Keratinocyte (primary cell): Measurements from ENCODE around the gene WNT6. TPM values are rescaled to one million over a fixed set of nuclear protein-coding genes. Genes with fewer than 3 reads are reported as not detected.

ENCODE experiments used
- DNase-seq: peaks from one replicate; pipeline ENCODE4 v3.0.0-alpha.2; 2011; ENCODE audit warnings: low read depth, missing footprints, low spot score
- FAIRE-seq: peaks from 2 replicates; lab custom pipeline; 2011; peaks lifted over from hg19 to GRCh38; lab: Jason Lieb, UNC
- H2AFZ ChIP-seq: 2 replicates; pipeline ENCODE4 v1.6.0; 2012; ENCODE audit warnings: low read length, control low read depth, inconsistent platforms; ENCODE audit not compliant: control insufficient read depth
- H3K27ac ChIP-seq: 2 replicates; pipeline ENCODE4 v1.5.1; 2011; ENCODE audit warnings: low read length; ENCODE audit not compliant: control insufficient read depth, insufficient read depth
- H3K27me3 ChIP-seq: 3 replicates; pipeline ENCODE4 v1.6.0; 2011; ENCODE audit warnings: low read length; ENCODE audit not compliant: control insufficient read depth, insufficient read depth; ENCODE audit errors: extremely low read depth
- H3K36me3 ChIP-seq, 2 experiments: 2 replicates in 1 of 2; 3 replicates in 1 of 2; pipeline ENCODE4 v1.5.1; 2011; ENCODE audit warnings: low read length in 2 of 2, mild to moderate bottlenecking in 1 of 2; ENCODE audit not compliant: control insufficient read depth in 2 of 2, insufficient read depth in 2 of 2; ENCODE audit errors: extremely low read depth in 1 of 2
- H3K4me1 ChIP-seq: 3 replicates; pipeline ENCODE4 v1.5.1; 2011; ENCODE audit warnings: low read length; ENCODE audit not compliant: control insufficient read depth, insufficient read depth; ENCODE audit errors: extremely low read depth
- H3K4me2 ChIP-seq: 3 replicates; pipeline ENCODE4 v1.6.0; 2011; ENCODE audit warnings: low read depth, low read length; ENCODE audit not compliant: control insufficient read depth, insufficient read depth; ENCODE audit errors: extremely low read depth
- H3K4me3 ChIP-seq, 3 experiments: fragments of 200-600 bp in 1 of 3; sonication (generic) in 1 of 3; 2 replicates in 2 of 3; 3 replicates in 1 of 3; pipeline ENCODE4 v1.5.1; 2011 to 2016; ENCODE audit warnings: low read length in 3 of 3, mild to moderate bottlenecking in 3 of 3, control low read depth in 2 of 3, inconsistent platforms in 1 of 3, low read depth in 1 of 3, mixed read lengths in 1 of 3, mixed run types in 1 of 3, moderate library complexity in 1 of 3; ENCODE audit not compliant: control insufficient read depth in 2 of 3, insufficient read depth in 2 of 3; ENCODE audit errors: extremely low read depth in 1 of 3
- H3K79me2 ChIP-seq: 2 replicates; pipeline ENCODE4 v1.6.0; 2012; ENCODE audit warnings: low read length; ENCODE audit not compliant: control insufficient read depth, insufficient read depth
- H3K9ac ChIP-seq: 3 replicates; pipeline ENCODE4 v1.6.0; 2011; ENCODE audit warnings: low read length; ENCODE audit not compliant: control insufficient read depth, insufficient read depth; ENCODE audit errors: extremely low read depth
- H3K9me1 ChIP-seq: 3 replicates; pipeline ENCODE4 v1.6.0; 2011; ENCODE audit warnings: low read length; ENCODE audit not compliant: control insufficient read depth, insufficient read depth; ENCODE audit errors: extremely low read depth
- H3K9me3 ChIP-seq: 2 replicates; pipeline ENCODE4 v1.5.1; 2012; ENCODE audit warnings: low read depth, low read length; ENCODE audit not compliant: control insufficient read depth
- H4K20me1 ChIP-seq: 3 replicates; pipeline ENCODE4 v1.6.0; 2011; ENCODE audit warnings: low read length; ENCODE audit not compliant: control insufficient read depth, insufficient read depth; ENCODE audit errors: extremely low read depth
- CTCF ChIP-seq, 3 experiments: IDR thresholded peaks in 1 of 3; conservative IDR thresholded peaks in 1 of 3; optimal IDR thresholded peaks in 1 of 3; 2 replicates in 2 of 3; 3 replicates in 1 of 3; pipeline versions ENCODE3 to v1.5.1; 2011; ENCODE audit warnings: low read length in 3 of 3, mild to moderate bottlenecking in 3 of 3, moderate library complexity in 2 of 3, control low read depth in 1 of 3, inconsistent platforms in 1 of 3; ENCODE audit not compliant: insufficient read depth in 2 of 3; ENCODE audit errors: extremely low read depth in 1 of 3
- EZH2 ChIP-seq: IDR thresholded peaks from one replicate; pipeline ENCODE4 v1.6.1; 2012; ENCODE audit warnings: inconsistent platforms, mild to moderate bottlenecking, low read length, moderate library complexity
- dilution Hi-C: fragments of 300-500 bp; cut with MboI; formaldehyde crosslinking; loops from one replicate; pipeline ENCODE4 v1.7.0; 2020; ENCODE audit warnings: low sequenced_read_pairs; ENCODE audit not compliant: extremely low pct_ligation_motif_present
- polyA plus RNA-seq, 5 experiments: library from polyadenylated mRNA; depleted of rRNA in 3 of 5; stranded (reverse) in 3 of 5; stranded (forward) in 1 of 5; unstranded in 1 of 5; fragments of >200 nt; gene quantifications; 1 replicate in 1 of 5; 2 replicates in 3 of 5; 3 replicates in 1 of 5; pipeline versions ENCODE4 v1.2.1 to v1.2.3, GENCODE V29; 2011 to 2012; ENCODE audit warnings: missing spikeins in 2 of 5, low read depth in 1 of 5, low replicate concordance in 1 of 5

Gene WNT6
- polyA plus RNA-seq, 1 donor (not counting 4 experiments of a cell fraction or from before 2014, with no cell fraction given): not detected

DNA sequence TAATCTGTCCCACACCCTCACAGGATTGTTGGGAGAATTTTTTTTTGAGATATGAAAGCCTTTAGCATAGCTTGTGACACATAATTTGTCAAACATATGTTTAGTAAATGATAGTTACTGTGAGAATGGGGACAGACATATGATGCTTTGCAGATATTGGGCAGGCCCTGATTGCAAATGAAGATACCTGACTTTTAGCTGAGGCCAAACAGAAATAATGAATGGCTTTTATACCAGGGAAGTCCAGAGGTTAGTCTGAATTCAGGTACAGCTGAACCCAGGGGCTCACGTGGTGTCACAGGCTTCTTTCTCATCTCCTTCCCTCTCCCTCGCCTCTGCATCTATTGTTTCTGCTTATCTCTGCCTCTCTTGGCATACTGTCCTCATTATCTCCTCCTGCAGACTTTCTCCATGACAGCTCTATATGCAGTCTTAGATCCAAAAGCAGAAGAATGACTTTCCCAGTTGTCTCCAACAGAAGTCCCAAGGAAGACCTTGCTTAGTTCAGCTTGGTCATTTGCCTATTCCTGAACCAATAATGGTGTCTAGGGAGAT lies 16.2 kb downstream of the WNT6 start:
- peaks cover 11% of the 10 kb centered on the region for H3K4me1 ChIP-seq
- TF ChIP-seq EZH2 (no peak), CTCF (optimal IDR thresholded peaks at IDR 0.05 in 1 of 3, IDR thresholded peaks at IDR 0.05 in 1 of 3, conservative IDR thresholded peaks at IDR 0.05 in 1 of 3; ENCODE audit: extremely low read depth in 1 of 3, insufficient read depth in 2 of 3, low read length in 3 of 3) (no peak)
- no peak overlapping the region for H3K4me2 ChIP-seq
- dilution Hi-C loops: no loop called here
- H3K9ac ChIP-seq: no peak overlapping the region
- no peaks in the 10 kb centered on the region for H3K79me2 ChIP-seq
- no peak overlapping the region for H3K4me3 ChIP-seq
- peaks cover 14% of the 10 kb centered on the region for H3K27me3 ChIP-seq
- no peak overlapping the region for H2AFZ ChIP-seq
- no peak for FAIRE-seq
- H3K27ac ChIP-seq: no peak overlapping the region
- H4K20me1 ChIP-seq: no peaks in the 10 kb centered on the region
- no peak for DNase-seq
- no peaks in the 10 kb centered on the region for H3K9me3 ChIP-seq
- no peaks in the 10 kb centered on the region for H3K9me1 ChIP-seq
- H3K36me3 ChIP-seq: no peaks in the 10 kb centered on the region

DNA sequence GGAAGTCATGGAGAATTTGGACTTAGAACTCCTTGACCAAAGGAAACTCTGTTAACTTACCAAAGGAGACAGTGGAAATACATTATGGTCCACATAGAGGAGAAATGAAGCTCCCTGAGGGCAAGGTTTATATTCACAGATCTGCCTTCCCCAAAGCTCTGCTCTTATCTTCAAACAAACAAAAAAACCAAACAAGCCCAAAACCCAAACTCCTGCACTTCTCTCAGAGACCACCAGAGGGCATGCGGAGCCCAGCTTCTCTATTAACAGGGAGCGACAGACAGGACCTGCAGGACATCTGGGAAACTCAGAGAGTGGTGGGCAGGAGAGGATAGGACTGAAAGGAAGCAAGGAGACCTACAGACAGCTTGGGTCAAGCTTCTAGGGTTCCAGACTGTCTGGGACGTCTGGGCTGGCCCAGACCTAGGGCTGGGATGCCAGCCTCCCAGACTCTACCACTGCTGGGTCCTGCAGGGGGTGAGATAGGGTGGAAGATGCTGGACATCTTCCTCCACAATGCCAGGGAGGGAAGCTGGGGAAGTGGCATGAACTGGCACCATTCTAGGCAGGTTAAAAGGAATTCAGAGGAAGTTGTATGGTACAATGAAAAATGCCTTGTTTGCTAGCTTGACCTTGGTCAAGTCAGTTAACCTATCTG lies 17.1 kb downstream of the WNT6 start:
- Histone ChIP-seq H2AFZ (no peak overlapping the region), H3K9me1 (no peaks in the 10 kb centered on the region), H3K4me3 (no peak overlapping the region), H3K9me3 (no peaks in the 10 kb centered on the region), H3K9ac (no peak overlapping the region), H3K79me2 (no peaks in the 10 kb centered on the region), H3K27me3 (peaks cover 14% of the 10 kb centered on the region), H3K4me2 (no peak overlapping the region), H3K36me3 (no peaks in the 10 kb centered on the region), H4K20me1 (no peaks in the 10 kb centered on the region), H3K27ac (no peak overlapping the region), H3K4me1 (peaks cover 18% of the 10 kb centered on the region)
- TF ChIP-seq CTCF (optimal IDR thresholded peaks at IDR 0.05 in 1 of 3, IDR thresholded peaks at IDR 0.05 in 1 of 3, conservative IDR thresholded peaks at IDR 0.05 in 1 of 3; ENCODE audit: extremely low read depth in 1 of 3, insufficient read depth in 2 of 3, low read length in 3 of 3) (peak in 2 of 3 experiments; percentile 88 to 96), EZH2 (no peak)
- DNase-seq: no peak
- dilution Hi-C loops: no loop called here
- peak; percentile 62 for FAIRE-seq
